Measurements from ENCODE around the gene TLR5. TPM values are rescaled to one million over a fixed set of nuclear protein-coding genes. Genes with fewer than 3 reads are reported as not detected.

TLR5 gene
- total RNA-seq, 4 donors from 2014 or later = 1.6 to 16.8 (median 5.7) TPM

GRCh38 chr1:223074445-223075300 is 68.4 kb downstream of the TLR5 start:
- TF ChIP-seq POLR2A (IDR thresholded peaks at IDR 0.05) (no peak), CTCF (IDR thresholded peaks at IDR 0.05) (no peak)
- intact Hi-C loops (cut with DNase I; ENCODE audit: low total_unique reads) = no loop called here
- DNase-seq (ENCODE audit: low spot score in 2 of 2) = no peak
- no peak overlapping the region for H3K4me3 ChIP-seq (ENCODE audit: low read depth, poor library complexity, severe bottlenecking)
- WGBS, 2 donors = 75 to 79% methylated on average over 10 of the region's 10 CpGs

- DNase-seq (ENCODE audit: low spot score in 2 of 2) = no peak
- TF ChIP-seq CTCF (IDR thresholded peaks at IDR 0.05) = no peak
- TF ChIP-seq POLR2A (IDR thresholded peaks at IDR 0.05) = no peak
- H3K4me3 ChIP-seq (ENCODE audit: low read depth, poor library complexity, severe bottlenecking) = no peak overlapping the region
- intact Hi-C loops (cut with DNase I; ENCODE audit: low total_unique reads) = no loop called here
- WGBS, 2 donors = 85 to 91% methylated on average over 4 of the region's 4 CpGs
Observed at GRCh38 chr1:223068900-223069665, 74.0 kb downstream of the TLR5 start.

- DNase-seq (ENCODE audit: low spot score in 2 of 2) = no peak
- H3K4me3 ChIP-seq (ENCODE audit: low read depth, poor library complexity, severe bottlenecking) = no peak overlapping the region
- intact Hi-C loops (cut with DNase I; ENCODE audit: low total_unique reads) = no loop called here
- no peak for TF ChIP-seq CTCF (IDR thresholded peaks at IDR 0.05)
- TF ChIP-seq POLR2A (IDR thresholded peaks at IDR 0.05) = no peak
- WGBS, 2 donors = 94% methylated on average over 6 of the region's 6 CpGs
Observed at GRCh38 chr1:223067914-223068313, 75.1 kb downstream of the TLR5 start.

- no peak for DNase-seq (ENCODE audit: low spot score in 2 of 2)
- 84 to 89% methylated on average over 5 of the region's 5 CpGs for WGBS, 2 donors
- TF ChIP-seq CTCF (IDR thresholded peaks at IDR 0.05) (no peak), POLR2A (IDR thresholded peaks at IDR 0.05) (no peak)
- intact Hi-C loops (cut with DNase I; ENCODE audit: low total_unique reads) = no loop called here
- H3K4me3 ChIP-seq (ENCODE audit: low read depth, poor library complexity, severe bottlenecking) = no peak overlapping the region
Observed at GRCh38 chr1:223066415-223066814, 76.6 kb downstream of the TLR5 start.

GRCh38 chr1:223062177-223062576 is 80.9 kb downstream of the TLR5 start:
- WGBS, 2 donors = 62 to 66% methylated on average over 3 of the region's 3 CpGs
- no peak for TF ChIP-seq POLR2A (IDR thresholded peaks at IDR 0.05)
- no peak for TF ChIP-seq CTCF (IDR thresholded peaks at IDR 0.05)
- intact Hi-C loops (cut with DNase I; ENCODE audit: low total_unique reads) = no loop called here

More at GRCh38 chr1:223062177-223062576, 80.9 kb downstream of the TLR5 start:
- no peak for DNase-seq (ENCODE audit: low spot score in 2 of 2)
- no peak overlapping the region for H3K4me3 ChIP-seq (ENCODE audit: low read depth, poor library complexity, severe bottlenecking)
